Measurements from ENCODE around the gene COMT.

Gene COMT

GRCh38 chr22:19979712-19980493 is 38.3 kb downstream of the COMT start:
- no peak for TF ChIP-seq ZNF274 (IDR thresholded peaks at IDR 0.05; ENCODE audit: low read depth, low read length)
- no peak overlapping the region for H3K4me3 ChIP-seq (ENCODE audit: low read length)

DNA sequence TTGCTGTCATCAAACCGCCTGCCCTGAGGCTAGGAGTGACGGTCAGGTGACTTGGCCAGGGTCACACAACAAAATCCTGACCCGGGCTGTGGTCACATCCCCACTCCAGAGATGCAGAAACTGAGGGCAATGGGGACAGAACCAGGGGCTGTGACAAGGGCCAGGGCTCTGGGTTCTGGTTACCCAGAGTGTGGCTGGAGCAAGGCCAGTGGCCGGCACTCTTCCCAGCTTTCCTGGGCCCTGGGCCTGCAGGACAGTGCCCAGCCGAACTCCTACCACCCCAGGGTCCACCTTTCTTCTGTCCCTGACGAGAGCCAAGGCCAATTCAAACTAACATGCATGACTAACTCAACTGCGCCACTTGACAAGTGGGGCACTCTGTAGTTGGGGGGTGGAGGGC is 39.2 kb downstream of the COMT start:
- no peak overlapping the region for H3K4me3 ChIP-seq (ENCODE audit: low read length)
- no peak for TF ChIP-seq ZNF274 (IDR thresholded peaks at IDR 0.05; ENCODE audit: low read depth, low read length)

DNA sequence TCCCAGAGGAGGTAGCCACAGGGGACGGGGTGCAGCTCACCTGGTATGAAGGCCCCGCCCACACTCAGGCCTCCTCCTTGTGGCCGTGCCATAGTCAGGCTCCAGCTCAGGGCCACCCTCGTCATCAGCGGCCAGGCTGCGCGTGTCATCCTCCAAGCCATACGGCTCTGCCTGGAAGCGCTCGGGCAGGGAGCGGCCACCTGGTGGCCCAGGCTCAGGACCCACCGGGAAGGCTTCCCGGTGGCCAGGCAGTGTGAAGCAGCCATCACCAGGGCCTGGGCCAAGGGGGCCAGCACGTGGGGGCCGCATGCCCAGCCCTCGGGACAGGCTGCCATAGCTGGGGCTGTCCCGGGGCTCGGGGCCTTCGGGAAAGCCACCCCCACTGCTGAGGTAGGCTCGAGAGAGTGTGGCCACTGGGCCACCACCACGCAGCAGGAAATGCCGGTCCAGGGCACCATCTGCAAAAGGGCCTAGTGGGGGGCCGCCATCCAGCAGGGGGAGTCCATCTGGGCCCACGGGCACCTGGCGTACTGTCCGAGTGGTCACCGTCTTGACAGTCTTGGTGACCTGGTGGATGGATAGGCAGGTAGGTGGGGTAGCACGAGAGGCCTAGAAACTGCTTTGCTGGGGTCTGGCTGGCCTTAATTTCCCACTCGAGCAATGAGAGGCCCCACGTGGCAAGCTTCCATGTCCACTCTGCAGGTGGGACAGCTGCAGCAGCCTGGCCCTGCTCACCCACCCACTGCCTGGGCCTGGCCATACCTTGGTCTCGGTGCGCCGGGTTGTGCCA is 39.8 kb downstream of the COMT start:
- no peak for TF ChIP-seq ZNF274 (IDR thresholded peaks at IDR 0.05; ENCODE audit: low read depth, low read length)
- H3K4me3 ChIP-seq (ENCODE audit: low read length), result no peak overlapping the region

GRCh38 chr22:19981961-19982920 is 40.7 kb downstream of the COMT start:
- TF ChIP-seq ZNF274 (IDR thresholded peaks at IDR 0.05; ENCODE audit: low read depth, low read length), result no peak
- no peak overlapping the region for H3K4me3 ChIP-seq (ENCODE audit: low read length)

GRCh38 chr22:19982991-19983578 is 41.5 kb downstream of the COMT start:
- no peak for TF ChIP-seq ZNF274 (IDR thresholded peaks at IDR 0.05; ENCODE audit: low read depth, low read length)
- no peak overlapping the region for H3K4me3 ChIP-seq (ENCODE audit: low read length)

GRCh38 chr22:19983741-19984140 is 42.2 kb downstream of the COMT start:
- TF ChIP-seq ZNF274 (IDR thresholded peaks at IDR 0.05; ENCODE audit: low read depth, low read length), result no peak
- H3K4me3 ChIP-seq (ENCODE audit: low read length), result no peak overlapping the region

DNA sequence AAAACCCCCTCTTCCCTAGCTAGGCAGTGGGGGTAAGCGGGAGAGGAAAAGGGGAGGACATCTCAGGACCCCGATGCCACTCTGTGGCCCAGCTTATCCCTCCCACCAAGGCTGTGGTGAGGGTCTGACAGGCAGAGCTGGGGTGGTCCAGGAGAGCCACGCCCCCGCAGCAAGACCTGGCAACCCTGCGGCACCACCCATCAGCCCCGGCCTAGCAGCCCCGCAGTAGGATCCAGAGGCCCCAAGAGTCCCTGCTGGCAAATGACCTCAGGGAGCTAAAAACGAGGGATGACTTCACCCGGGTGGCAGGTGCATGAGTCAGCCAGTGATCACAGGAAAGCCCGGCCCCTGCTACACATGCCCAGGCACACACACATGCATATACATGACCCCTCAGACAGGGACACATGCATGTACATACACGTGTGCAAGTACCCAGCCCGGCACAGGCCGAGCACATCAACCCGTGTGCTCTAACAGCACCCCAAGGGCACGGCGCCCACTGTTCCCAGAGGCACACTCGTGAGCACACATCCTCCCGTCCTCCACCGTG is 42.7 kb downstream of the COMT start:
- no peak for TF ChIP-seq ZNF274 (IDR thresholded peaks at IDR 0.05; ENCODE audit: low read depth, low read length)
- no peak overlapping the region for H3K4me3 ChIP-seq (ENCODE audit: low read length)

DNA sequence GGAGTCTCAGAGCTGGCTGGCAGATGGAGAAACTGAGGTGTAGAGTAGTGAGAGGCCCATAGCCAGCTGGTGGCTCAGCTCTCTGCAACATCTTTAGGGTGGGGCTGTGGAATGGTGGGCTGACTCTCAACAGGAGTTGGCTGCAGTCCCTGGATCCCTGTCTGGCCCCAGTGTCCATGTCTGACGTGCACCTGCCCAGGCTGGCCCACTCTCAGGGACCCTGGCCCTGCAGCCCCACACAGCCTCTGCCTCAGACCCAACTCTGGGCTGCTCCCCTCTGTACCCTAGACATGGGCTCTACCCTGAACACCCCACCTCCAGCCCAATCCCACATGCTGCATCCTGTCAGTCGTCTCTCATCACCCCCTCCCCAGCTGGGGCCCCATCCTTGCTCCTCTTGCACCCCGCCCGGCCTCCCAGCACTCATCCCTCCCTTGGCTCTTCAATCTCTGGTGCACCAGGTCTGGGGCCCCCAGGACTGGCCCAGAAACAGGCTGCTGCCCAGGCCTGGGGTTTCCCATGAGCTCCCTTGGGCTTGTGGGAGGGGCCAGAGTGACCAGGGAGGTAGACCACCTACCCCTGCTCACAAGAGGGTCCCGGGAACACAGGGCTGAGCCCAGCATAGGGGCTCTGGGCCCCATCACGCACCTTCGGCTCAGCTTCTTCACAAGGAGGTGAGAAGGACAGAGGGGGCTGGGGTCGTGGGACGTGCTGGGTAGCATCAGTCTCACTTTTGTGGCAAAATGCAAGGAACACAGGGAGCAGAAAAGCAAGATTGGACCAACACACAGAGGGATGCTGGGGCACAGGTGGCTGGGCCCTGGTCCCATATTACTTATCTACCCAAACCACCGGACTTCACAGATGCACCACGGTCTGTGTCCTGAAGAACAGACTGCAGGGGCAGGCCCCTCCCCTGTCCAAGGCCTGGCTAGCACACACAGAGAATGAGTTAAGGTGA is 43.6 kb downstream of the COMT start:
- no peak overlapping the region for H3K4me3 ChIP-seq (ENCODE audit: low read length)
- no peak for TF ChIP-seq ZNF274 (IDR thresholded peaks at IDR 0.05; ENCODE audit: low read depth, low read length)

DNA sequence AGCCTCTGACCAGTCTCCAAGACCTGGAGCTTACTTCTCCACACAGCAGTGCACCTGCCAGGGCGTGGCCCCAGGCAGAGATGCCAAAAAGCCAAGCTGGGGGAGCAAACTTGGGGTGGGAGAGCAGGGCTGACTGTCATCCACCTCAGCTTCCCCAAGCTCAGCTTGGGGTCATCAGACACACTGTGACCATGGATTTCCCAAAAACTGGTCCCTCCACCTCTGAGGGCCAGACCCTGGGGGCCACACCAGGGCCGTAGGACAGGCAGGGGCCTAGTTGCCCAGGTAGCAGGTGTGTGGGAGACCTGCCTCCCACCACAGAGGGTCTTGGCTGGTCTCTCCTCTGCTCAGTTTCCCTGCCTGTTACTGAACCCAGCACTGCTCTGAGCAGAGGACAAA is 44.4 kb downstream of the COMT start:
- H3K4me3 ChIP-seq (ENCODE audit: low read length), result no peak overlapping the region
- no peak for TF ChIP-seq ZNF274 (IDR thresholded peaks at IDR 0.05; ENCODE audit: low read depth, low read length)

GRCh38 chr22:19986410-19987341 is 45.1 kb downstream of the COMT start:
- H3K4me3 ChIP-seq (ENCODE audit: low read length), result peak overlapping the region; percentile 66; the same call in 1 of the 2 replicates
- no peak for TF ChIP-seq ZNF274 (IDR thresholded peaks at IDR 0.05; ENCODE audit: low read depth, low read length)
